ENCODE measurements around the gene KCTD16. TPM values are rescaled to one million over a fixed set of nuclear protein-coding genes. Genes with fewer than 3 reads are reported as not detected.

The KCTD16 gene
- 0.47 and 0.64 TPM in 2 replicates for total RNA-seq
- 0.76 TPM for polyA plus RNA-seq (2012)

DNA sequence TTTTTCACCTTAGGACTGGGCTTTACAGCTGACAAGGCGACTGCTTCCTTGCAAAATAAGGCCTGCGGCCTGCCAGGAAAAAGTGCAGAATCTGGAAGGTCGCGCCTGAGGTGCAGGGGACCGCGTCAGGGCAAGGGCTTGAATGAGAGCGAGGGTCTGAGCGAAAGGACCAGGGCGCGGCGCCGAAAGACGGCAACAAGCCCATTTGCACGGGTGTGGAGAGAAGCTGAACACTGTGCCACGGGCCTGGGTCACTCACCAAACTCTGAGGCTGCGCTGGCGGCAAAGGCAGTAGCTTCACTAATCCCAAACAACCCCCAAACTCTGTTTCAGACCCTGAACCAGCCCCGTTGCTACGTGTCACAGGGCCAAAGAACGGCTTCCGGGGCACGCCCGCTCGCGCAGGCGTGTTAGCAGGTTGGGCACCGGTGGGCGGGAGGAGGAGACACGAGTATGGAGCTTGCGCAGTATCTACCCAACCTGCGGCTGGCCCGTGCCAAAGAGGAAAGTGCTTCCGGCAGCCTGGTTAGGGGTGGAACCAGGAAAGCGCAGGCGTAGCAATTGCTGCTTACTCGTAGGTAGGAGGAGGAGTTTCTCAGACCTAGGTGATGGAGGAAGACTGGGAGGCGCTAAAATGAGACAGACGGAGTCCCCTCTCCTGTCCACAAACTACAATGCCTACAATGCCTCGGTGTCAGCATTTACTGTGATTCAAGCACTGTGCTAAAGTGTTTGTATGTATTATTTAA lies at the start of gene KCTD16, which contains the start of gene YIPF5:
KCTD16 (plus strand) TSS at position 598 of the 749 bp plus-strand sequence.
YIPF5 (minus strand) TSS at position 384 of the 749 bp plus-strand sequence. CDS start 704 bp downstream, outside the sequence.
- DNase-seq (ENCODE audit: low read depth), result peak; percentile 97

DNA sequence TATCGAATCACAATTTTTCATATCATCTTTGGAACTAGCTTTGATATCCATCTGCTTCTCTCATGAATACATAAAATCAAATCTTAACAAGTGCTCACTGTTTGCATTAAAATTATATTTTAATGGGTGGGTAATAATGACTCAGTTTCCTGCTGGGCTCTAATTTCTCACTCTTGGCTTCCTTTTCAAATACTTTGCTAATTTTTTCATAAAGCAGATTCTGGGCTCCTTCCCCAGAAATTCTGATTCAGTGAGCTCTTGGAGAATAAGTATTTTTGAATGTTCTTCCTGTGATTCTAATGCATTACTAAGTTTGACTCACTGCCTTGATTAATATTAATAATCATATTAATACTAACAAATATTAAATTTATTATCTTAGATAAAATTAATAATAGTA lies 49.1 kb upstream of the KCTD16 start:
- DNase-seq (ENCODE audit: low read depth), result no peak

DNA sequence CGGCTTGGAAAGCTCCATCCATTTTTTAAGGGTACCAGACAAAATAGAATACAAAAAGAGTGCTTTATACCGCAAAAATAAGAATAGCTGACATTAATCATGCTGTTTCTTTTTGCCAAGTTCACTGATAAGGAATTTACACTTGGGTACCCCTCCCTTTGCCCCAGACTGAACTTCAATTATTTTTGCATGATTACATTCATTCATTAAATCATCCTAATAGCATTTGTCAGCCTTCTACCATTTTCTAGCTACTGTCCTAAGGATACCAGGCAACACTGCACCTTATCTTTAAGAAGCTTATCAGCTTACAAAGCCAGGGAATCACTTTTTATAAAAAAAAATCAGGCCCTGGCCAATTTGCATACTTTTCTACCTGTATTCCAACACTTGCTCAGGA lies 48.6 kb upstream of the KCTD16 start:
- no peak for DNase-seq (ENCODE audit: low read depth)

DNA sequence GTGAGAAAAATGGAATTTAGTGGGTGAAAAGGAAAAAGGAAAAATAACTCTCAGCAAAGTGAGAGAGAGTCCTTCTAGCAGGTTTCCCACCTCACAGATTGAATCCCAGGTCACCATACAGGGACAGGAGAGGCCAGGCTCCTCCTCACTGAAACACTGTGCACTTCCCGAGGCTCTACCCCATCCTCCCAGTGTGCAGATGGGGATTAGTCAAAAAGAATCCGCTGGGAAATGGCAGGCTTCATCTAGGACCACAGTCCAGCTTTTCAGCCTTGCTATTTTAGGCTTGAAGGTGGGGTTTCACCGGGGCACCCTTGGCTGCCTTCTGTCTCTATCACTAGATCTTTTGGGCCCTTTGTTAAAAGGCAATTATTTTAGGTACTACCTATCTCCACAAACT lies 48.0 kb upstream of the KCTD16 start:
- DNase-seq (ENCODE audit: low read depth), result no peak

DNA sequence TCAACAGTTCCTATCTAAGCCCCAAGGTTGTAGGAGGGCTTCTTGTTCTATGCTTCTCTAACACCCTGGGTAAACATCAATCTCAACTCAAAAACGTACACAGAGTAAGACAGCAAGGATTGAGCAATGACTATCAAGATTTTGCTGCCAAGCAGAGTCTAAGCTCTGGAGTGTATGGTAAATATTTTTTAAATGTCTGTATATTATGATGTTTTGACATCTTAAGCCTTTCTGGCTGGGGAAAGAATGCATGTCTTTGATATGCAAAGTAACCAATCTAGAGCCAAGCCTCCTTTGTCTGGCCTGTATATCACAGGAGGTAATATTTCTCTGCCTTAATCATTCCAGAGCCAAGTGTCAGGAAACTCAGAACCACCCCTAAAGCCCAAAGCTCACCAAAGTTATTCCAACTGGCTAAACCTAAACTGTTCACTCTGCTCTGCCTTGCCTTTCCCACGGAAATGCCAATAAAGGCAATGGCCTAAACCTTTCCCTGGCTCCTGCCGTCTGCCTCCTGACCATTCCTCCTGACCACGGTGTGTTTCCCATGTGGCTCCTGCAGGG lies 45.4 kb upstream of the KCTD16 start:
- DNase-seq (ENCODE audit: low read depth), result no peak

DNA sequence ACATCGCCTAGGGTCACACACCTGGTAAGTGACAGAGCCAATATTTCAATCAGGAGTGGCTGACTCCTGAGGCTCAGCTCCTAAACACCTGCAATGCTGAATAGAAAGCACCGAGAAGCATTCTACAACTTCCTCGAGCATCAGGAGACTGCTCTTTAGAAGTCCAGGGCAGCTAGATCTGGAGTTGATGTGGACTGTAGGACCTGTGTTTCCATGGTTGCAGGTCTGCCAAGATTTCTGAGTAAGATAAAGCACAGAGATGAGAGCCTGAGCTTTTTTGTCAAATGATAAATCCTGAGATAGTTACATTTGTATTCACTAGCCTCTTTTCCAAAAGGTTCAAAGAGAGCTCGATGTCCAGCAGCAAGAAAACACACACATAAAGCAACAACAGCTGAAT lies 44.0 kb upstream of the KCTD16 start:
- no peak for DNase-seq (ENCODE audit: low read depth)

- DNase-seq (ENCODE audit: low read depth), result no peak
These were observed 41.8 kb upstream of the KCTD16 start for GRCh38 chr5:144128844-144129243.

- DNase-seq (ENCODE audit: low read depth), result no peak
These were observed 40.4 kb upstream of the KCTD16 start for GRCh38 chr5:144130306-144130705.

DNA sequence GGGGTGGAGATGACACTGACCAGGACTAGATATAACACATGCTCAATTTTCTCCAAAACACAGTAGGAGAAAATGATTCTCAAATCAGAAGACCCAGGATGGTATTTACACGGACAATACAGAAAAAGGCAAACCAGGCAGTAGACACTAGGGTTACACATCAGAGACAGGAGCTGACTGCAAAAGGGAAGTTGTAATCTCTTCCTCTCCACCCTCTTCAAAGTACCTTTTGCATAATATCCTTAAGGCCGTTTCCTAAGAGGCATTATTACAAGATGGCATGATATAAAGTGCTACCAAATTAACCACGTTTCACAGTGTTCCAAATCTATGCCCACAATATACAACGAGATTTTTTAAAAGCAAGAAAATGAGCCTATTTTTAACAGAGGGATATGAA lies 39.4 kb upstream of the KCTD16 start:
- no peak for DNase-seq (ENCODE audit: low read depth)

- no peak for DNase-seq (ENCODE audit: low read depth)
These were observed 37.5 kb upstream of the KCTD16 start for GRCh38 chr5:144133050-144133633.

DNA sequence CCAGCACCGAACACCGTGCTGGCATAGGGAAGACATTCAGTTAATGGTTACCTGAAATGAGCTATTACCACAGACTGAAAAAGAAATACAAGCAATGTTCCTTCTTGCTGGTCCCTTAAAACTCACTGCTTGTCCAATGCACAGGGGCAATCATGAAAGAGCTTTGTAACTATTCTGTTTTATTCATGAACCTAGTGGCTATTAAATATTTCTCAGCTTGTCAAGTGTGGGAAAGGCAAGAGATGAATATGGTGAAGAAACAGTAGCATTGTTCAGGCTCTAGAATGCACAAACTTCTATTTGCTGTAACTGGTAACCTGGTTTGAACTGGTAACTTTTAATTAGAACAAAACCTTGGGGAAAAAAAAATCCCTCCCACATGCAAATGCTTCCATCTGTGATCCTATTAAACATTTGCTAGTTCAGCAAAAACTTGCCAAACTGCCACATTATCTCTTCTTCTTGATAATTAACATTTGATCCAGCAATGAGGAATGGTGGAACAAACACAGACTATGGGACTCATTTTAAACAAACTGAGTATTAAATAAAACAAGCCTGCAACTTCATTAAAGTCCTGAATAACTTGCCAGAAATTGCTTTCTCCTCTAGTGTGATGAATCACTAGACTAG lies 36.4 kb upstream of the KCTD16 start:
- DNase-seq (ENCODE audit: low read depth), result no peak

DNA sequence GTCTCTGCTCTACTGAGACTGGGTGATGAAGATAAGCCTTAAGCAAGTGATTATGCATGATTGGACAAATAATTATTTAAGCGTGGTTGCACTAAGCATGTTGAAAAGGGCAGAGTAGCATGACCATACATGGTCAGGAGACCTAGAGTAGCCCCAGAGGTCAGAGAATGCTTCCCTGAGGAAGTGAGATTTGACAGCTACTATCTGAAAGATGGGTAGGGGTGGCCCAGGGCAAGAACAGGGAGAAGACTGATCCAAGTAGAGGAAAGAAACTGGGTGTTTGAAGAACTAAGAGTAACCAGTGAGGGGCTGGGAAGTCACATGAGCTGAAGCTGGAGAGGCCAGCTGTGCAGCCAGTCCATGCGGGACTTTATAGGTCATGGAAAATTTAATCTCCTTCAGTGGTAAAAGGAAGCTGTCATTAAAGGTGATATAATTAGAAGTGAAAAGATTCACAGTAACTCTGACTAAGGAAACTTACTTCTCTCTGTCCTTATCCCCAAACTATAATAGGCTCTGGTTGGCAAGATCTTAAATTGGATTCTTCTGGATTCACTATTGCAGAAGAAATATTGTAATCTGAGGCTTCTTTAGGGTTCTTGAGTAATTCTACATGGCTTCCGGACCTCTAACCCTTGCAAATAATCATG lies 35.4 kb upstream of the KCTD16 start:
- DNase-seq (ENCODE audit: low read depth), result no peak

DNA sequence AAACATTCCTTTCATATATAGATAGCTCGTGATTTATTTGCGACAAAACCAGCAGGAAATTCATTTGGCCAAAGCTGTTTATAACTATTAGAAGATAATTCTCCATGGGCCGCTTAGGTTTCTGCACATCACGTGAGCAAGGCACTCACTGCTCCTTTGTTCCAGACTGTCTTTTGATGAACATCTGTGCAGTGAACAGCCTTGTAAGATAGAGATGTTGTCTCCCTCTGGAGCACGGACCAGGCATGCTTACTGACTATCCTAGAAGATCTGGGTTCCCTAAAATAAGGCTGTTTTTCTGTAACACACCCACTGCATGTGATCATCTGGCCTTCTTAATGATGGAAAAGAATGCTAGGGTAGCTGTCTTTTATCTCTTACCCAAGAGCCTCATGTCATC lies 31.1 kb upstream of the KCTD16 start:
- DNase-seq (ENCODE audit: low read depth), result peak; percentile 47

- no peak for DNase-seq (ENCODE audit: low read depth)
These were observed 29.1 kb upstream of the KCTD16 start for GRCh38 chr5:144141585-144141984.

DNA sequence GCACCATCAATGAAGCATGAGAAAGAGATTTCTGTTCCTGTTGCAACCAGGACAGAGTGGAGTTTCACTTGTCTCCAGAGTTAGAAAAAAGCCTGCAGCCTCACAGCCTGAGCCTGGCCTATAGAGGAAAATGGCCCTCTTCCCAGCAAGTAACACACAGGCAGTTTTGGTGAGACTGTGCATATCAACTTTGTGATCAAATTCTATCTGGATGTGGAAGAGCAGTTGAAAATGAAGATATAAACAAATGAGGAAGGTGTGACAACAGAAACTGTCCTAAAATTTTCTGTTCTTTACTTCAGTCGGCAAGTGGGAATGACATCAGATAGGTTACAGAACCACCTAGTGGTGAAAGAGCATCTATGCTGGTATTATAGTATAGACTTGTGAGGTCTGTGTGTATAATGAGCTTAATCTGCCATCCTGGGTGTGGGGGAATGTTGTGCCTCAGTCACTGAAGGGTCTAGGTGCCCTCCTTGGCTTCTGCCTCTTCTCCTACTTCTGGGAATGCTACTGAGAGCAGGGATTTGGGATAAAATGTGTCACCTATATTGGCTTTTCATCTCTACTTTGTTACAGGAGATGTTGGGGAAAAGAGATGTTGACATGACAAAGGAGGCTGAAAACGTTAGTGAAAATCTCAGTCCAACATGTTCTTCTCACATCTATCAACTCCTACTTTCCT lies 28.4 kb upstream of the KCTD16 start:
- DNase-seq (ENCODE audit: low read depth), result peak; percentile 48

- DNase-seq (ENCODE audit: low read depth), result no peak
These were observed 27.9 kb upstream of the KCTD16 start for GRCh38 chr5:144142824-144143162.

DNA sequence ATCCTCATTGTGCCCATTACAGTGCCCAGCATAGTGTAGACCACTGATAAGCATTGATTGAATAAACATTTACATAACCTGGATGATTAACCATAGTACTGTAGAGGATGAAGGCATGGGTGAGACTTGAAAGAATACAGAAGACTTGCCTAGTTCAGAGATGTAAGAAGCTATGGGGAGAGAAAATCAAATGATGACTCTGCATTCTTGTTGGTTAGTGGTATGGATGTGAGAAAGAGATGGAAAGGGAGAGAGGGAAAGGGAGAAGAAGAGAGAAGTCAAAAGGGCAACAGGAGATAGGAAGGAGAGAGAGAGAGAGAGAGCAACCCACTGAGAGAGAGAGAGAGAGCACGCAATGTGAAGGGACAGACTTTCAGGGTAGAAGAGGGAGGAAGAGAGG lies 27.0 kb upstream of the KCTD16 start:
- DNase-seq (ENCODE audit: low read depth), result no peak

GRCh38 chr5:144144956-144145751 lies 25.5 kb upstream of the KCTD16 start:
- no peak for DNase-seq (ENCODE audit: low read depth)

- DNase-seq (ENCODE audit: low read depth), result peak; percentile 21
These were observed 19.6 kb upstream of the KCTD16 start for GRCh38 chr5:144151026-144151425.

- DNase-seq (ENCODE audit: low read depth), result no peak
These were observed 13.9 kb upstream of the KCTD16 start for GRCh38 chr5:144156767-144157171.
